ENCODE results near the gene CEP85.

CEP85 gene

DNA sequence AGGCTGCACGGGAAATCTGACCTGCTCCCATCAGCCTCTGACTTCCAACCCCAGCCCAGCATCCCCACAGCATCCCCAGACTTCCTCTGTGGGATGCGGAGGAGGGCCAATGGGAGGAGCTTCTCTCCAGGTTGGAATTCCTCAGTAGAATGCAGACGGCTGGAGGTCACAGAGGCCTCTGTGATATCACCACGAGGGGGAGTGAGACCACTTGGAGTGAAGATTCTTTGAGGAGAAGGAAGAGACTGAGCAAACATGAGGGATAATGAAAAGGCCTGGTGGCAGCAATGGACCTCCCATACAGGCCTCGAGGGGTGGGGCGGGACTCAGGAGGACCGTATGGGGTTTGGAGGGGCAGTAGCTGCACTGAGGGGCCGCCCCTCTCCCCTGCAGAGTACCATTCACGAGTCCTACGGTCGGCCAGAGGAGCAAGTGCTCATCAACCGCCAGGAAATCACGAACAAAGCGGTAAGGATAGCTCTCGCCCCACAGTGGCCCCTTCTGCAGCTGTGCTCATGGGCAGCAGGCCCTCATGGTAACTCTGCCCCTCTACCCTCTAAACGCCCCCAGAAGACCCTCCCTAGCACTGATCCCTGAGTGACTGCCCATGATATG lies 43.5 kb upstream of the CEP85 start, which contains the start of gene CATSPER4:
Gene CATSPER4, plus strand, starts transcription at position 230 of the 615 bp plus-strand sequence. Its CDS starts 26 bp downstream, at position 256.
- TF ChIP-seq, protein P1, sequence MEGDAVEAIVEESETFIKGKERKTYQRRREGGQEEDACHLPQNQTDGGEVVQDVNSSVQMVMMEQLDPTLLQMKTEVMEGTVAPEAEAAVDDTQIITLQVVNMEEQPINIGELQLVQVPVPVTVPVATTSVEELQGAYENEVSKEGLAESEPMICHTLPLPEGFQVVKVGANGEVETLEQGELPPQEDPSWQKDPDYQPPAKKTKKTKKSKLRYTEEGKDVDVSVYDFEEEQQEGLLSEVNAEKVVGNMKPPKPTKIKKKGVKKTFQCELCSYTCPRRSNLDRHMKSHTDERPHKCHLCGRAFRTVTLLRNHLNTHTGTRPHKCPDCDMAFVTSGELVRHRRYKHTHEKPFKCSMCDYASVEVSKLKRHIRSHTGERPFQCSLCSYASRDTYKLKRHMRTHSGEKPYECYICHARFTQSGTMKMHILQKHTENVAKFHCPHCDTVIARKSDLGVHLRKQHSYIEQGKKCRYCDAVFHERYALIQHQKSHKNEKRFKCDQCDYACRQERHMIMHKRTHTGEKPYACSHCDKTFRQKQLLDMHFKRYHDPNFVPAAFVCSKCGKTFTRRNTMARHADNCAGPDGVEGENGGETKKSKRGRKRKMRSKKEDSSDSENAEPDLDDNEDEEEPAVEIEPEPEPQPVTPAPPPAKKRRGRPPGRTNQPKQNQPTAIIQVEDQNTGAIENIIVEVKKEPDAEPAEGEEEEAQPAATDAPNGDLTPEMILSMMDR (IDR thresholded peaks at IDR 0.05; ENCODE audit: low read depth, low read length) = peak; percentile 26
- no peak for DNase-seq (ENCODE audit: low read depth, low spot score)
- in situ Hi-C loops (cut with HindIII; ENCODE audit: low sequenced_read_pairs) = no loop called here
- H3K4me3 ChIP-seq (ENCODE audit: low read depth, low read length) = no peak within 1 kb of the TSS

DNA sequence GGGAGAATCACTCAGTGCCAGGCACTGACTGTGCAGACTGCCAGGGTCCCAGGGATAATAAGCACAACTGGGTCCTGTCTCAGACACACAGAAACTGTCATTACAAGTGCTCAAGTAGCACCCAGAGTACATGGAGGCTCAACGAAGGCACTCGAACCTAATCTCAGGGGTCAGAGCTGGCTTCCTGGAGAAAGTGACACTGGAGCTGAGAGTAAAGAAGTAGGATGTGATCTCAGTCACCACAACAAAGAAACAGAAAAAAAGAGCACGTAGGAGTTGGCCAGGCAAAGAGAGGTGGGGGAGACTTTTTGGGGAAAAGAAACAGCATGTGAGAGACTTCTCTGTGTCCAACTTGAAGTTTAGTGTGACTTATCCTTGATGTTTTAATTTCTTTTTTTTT lies 42.3 kb upstream of the CEP85 start:
- no peak overlapping the region for H3K4me3 ChIP-seq (ENCODE audit: low read depth, low read length)
- in situ Hi-C loops (cut with HindIII; ENCODE audit: low sequenced_read_pairs) = no loop called here
- TF ChIP-seq, protein P1 (IDR thresholded peaks at IDR 0.05; ENCODE audit: low read depth, low read length) = no peak
- DNase-seq (ENCODE audit: low read depth, low spot score) = no peak

GRCh38 chr1:26195805-26196204 lies 38.2 kb upstream of the CEP85 start:
- TF ChIP-seq, protein P1 (IDR thresholded peaks at IDR 0.05; ENCODE audit: low read depth, low read length) = no peak
- no peak overlapping the region for H3K4me3 ChIP-seq (ENCODE audit: low read depth, low read length)
- in situ Hi-C loops (cut with HindIII; ENCODE audit: low sequenced_read_pairs) = no loop called here
- DNase-seq (ENCODE audit: low read depth, low spot score) = no peak

GRCh38 chr1:26197301-26197700 lies 36.7 kb upstream of the CEP85 start:
- in situ Hi-C loops (cut with HindIII; ENCODE audit: low sequenced_read_pairs) = no loop called here
- DNase-seq (ENCODE audit: low read depth, low spot score) = no peak
- TF ChIP-seq, protein P1 (IDR thresholded peaks at IDR 0.05; ENCODE audit: low read depth, low read length) = no peak
- H3K4me3 ChIP-seq (ENCODE audit: low read depth, low read length) = no peak overlapping the region

DNA sequence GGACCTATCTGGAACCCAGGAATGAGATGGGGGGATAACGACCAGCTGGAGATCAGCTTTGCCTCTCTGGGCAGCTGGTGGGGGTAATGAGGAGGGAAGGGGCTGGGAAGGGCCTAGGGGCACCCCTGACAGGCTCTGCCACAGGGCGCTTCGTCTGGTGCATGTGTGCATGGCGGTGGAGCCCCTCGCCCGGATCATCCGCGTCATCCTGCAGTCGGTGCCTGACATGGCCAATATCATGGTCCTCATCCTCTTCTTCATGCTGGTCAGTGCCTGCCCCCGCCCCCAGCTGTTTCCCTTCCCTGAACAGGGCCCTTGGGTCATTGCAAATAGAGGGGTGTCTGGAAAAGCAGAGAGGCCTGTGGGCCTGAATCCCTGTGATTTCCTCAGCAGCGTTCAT lies 36.2 kb upstream of the CEP85 start:
- in situ Hi-C loops (cut with HindIII; ENCODE audit: low sequenced_read_pairs) = no loop called here

DNA sequence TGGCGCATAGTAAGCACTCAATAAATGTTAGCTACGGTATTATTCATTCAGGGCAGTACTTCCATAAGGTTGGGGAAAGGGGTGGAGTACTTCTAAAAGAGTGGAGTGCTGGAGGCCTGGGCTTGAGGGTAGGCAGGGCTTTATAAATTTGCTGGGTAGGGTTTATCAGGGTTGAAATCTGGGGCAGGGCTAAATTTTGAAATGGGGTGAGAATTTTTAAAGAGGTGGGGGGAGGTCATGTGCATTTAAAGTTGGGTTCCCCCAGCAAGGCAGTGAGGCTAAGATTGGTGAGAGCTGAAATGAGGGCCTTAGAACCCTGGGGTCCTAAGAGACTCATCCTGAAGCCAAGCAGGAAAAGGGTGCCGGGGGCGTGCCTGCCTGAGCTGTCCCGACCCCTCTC lies 33.6 kb upstream of the CEP85 start:
- TF ChIP-seq, protein P1 (IDR thresholded peaks at IDR 0.05; ENCODE audit: low read depth, low read length) = no peak
- no peak overlapping the region for H3K4me3 ChIP-seq (ENCODE audit: low read depth, low read length)
- in situ Hi-C loops (cut with HindIII; ENCODE audit: low sequenced_read_pairs) = no loop called here

More for the DNA sequence above, 36.2 kb upstream of the CEP85 start:
- DNase-seq (ENCODE audit: low read depth, low spot score) = no peak
- no peak overlapping the region for H3K4me3 ChIP-seq (ENCODE audit: low read depth, low read length)
- TF ChIP-seq, protein P1 (IDR thresholded peaks at IDR 0.05; ENCODE audit: low read depth, low read length) = no peak

More for the DNA sequence above, 33.6 kb upstream of the CEP85 start:
- no peak for DNase-seq (ENCODE audit: low read depth, low spot score)
